IPS DF 19.7 (cell line): Measurements from ENCODE around the gene ZNF606.
"Not testable (repeated sequence)": the region's sequence is repeated elsewhere in the genome, so short reads cannot be mapped to it uniquely, and the experiment has no call there.

ENCODE experiments used
- DNase-seq: peaks from one replicate; pipeline ENCODE4 v3.0.0-alpha.2; 2013; ENCODE audit warnings: low read depth, low spot score

The ZNF606 gene

GRCh38 chr19:58010507-58010906 lies 7.9 kb upstream of the ZNF606 start:
- no peak for DNase-seq

- DNase-seq: peak; percentile 59
Observed at GRCh38 chr19:58009666-58010301, 7.2 kb upstream of the ZNF606 start.

DNA sequence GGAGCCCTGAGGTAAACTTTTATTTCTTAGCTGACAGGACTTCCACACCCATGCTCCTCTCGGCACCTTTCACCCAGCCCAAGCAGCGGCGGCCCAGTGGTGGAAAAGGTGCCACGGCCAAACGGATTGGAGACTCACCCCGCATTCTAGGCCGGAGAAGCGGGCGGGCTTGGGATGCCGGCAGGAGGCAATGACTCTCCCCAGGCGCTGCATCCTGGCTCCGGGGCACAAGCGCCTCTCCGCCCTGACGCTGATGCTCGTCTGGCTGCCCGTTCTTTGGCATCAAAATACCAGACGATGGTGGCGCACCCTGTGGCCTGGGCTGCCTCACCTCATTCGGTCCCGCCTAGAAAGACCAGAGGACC lies 6.7 kb upstream of the ZNF606 start:
- DNase-seq: no peak

- not testable (repeated sequence) for DNase-seq
Observed at GRCh38 chr19:58008877-58009276, 6.3 kb upstream of the ZNF606 start.

GRCh38 chr19:58007285-58007684 lies 4.7 kb upstream of the ZNF606 start:
- DNase-seq: no peak

GRCh38 chr19:58003174-58003828 lies 681 bp upstream of the ZNF606 start:
- no peak for DNase-seq

DNA sequence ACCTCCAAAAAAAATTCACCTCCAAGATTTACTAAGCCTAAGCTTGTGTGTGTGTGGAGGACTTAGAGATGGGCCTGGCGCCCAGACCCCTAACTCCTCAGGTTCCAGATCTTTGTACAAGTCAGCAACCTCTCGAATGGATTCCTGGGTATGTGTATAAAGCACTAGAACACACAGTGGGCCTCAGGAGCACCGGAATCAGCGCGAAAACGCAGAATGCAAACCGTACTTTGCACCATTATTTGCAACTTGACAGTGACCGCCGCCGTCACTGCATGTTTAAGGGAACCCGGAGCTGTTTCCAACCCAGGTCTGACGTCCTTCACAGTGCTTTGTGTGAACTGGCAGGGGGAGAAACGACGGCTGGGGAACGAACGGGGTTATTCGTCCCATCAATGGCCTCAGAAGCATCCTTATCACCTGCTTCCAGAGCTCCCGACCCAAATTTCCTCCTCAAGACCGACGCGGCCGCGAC lies 688 bp downstream of the ZNF606 start:
- DNase-seq: no peak

- no peak for DNase-seq
Observed at GRCh38 chr19:58000677-58001076, 1.9 kb downstream of the ZNF606 start.

DNA sequence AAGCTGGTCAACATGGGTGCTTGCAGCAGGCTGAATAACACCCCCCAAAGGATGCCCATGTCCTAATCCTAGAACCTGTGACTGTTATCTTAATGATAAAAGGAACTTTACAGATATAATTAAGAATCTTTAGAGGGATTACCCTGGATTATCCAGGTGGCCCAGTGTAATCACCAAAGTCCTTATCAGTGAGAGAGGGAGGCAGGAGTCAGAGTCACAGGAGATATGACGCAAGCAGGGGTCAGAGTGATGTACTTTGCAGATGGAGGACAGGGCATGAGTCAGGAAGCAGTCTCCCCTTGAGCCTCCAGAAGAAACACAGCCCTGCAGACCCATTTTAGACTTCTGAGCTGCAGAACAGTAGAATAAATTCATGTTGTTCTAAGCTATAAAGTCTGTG lies 9.8 kb downstream of the ZNF606 start:
- DNase-seq: no peak

DNA sequence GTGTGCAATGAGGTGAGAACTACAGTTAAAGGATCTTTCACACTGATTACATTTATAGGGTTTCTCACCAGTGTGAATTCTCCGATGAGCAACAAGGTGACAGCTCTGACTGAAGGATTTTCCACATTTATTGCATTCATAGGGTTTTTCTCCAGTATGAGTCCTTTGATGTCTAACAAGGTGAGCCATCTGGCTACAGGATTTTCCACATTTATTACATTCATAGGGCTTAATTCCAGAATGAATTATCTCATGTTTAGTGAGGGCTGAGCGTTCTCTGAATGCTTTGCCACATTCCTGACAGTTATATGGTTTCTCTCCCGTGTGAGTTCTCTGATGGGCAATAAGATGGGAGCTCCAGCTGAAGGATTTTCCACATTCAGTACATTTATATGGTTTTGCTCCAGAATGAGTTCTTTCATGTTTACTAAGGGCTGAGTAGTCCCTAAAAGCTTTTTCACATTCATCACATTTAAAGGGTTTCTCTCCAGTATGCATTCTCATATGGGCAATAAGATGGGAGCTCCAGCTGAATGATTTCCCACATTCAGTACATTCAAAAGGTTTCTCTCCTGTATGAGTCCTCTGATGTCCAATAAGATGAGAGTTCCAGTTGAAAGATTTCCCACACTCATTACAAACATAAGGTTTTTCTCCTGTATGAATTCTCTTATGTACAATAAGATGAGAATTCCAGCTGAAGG lies 23.9 kb downstream of the ZNF606 start:
- DNase-seq: no peak

DNA sequence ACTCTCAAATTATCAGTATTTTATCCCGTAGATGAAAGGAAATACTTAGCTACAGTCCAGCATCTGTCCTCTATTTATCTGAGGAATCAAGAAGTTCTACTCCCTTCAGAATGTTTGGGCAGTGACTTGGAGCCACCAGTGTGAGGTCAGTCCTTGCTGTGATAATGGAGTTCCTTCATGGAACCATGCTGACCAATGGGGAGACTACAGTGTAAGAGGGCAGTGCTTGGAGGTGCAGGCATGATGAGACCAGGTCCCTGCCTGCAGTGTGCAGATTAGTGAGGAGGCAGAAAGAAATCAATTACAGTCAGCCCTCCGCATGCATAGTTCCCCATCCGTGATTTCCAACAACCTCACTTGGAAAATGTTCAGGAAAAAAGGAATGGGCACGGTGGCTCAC lies 28.2 kb downstream of the ZNF606 start, which contains the start of gene C19orf18:
TSS of gene C19orf18 (minus strand) at position 101 of the 400 bp plus-strand sequence. CDS start 102 bp downstream, outside the sequence.
- DNase-seq: no peak

- DNase-seq: no peak
Observed at GRCh38 chr19:57964761-57965160, 37.9 kb downstream of the ZNF606 start.

- DNase-seq: no peak
Observed at GRCh38 chr19:57961785-57962184, 40.8 kb downstream of the ZNF606 start.

DNA sequence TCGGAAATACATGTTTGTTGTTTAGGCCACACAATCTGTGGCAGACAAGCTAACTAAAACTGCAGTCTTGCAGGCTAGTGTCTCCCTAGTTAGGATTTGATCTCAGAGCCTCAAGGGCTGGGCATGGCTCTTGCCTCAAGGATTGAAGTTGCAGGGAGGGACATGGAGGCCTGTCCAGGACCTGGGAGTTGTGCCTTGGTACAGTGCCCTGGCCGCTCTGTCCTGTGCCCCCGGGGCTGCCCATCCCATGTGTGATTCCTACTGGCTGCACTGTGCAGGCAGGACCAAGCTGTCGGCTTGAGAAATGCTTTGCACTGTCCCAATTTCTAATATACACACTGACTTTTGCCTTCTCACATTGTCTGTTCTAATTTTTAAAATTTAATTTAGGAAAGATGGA lies 47.6 kb downstream of the ZNF606 start:
- no peak for DNase-seq

GRCh38 chr19:57949702-57950101 lies 52.9 kb downstream of the ZNF606 start:
- no peak for DNase-seq

GRCh38 chr19:57949296-57949695 lies 53.3 kb downstream of the ZNF606 start:
- DNase-seq: no peak

DNA sequence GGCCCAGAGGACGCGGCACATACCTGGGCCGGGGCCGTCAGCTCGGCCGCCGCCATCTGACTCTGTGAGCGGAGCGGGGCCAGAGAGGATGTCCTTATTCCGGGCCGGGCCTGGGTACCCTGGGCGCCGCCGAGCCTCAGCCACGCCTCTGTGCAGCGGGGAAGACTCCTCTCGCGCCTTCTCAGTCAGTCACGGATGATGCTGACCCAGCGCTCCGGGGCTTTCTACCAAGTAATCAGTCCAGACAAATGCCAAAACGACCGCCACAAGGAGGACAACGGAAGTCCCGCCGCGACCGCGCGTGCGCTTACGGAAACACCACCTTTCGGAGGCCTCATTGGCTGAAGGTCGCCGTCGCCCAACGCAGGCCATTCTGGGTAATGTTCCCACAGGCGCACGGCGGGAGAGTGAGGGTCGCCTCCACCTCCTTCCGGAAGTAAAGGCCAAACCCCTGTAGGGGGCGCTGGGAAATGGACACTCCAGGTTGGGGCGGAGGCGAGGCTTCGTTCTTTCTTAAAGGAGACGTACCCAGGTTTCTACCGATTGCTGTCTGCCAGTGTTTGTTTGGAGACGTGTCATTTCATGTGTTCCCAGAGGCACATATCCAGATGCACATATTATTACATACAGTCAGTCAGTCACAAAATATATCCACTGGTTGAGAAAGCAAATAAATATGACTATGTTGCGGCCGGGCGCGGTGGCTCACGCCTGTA lies 55.0 kb downstream of the ZNF606 start, which contains the start of gene ZNF256:
TSS of gene ZNF256 (minus strand) at position 288 of the 716 bp plus-strand sequence. CDS start at position 56, 232 bp downstream.
- peak; percentile 92 for DNase-seq

DNA sequence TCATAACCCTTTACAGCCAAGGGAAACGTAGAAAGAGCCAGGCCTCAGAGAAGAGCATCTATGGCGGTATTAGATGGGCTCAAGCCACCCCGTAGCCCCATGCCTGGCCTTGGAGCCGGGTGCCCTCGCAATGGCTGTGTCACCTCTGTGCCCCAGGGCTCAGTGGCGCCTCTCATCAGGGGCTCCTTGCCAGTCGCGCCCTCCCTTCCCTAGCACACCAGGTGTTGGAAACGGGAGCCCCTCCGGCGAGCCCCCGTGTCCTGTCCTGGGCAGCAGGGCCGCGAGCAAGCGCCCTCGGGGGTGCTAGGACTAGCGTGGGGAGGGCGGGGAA lies 55.6 kb downstream of the ZNF606 start:
- DNase-seq: no peak

DNA sequence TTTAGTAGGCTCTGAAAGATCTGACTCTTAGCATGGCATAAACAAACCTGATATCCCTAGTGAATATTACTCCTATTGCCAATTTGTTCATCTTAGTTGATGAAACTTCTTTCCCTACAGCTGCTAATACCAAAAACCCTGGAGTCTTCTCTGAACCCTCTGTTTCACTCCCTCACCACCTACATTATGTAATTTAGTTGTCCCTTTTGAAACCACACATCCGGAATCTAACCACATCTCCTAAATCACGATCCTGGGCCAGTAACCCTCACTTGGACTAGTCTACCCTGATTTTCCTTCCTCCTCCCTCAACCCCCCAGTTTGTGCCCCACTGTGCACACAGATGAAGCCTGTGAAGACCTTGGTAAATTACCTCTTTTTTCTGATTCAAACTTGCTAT lies 56.3 kb downstream of the ZNF606 start:
- DNase-seq: no peak

GRCh38 chr19:57941593-57941992 lies 61.0 kb downstream of the ZNF606 start:
- no peak for DNase-seq

GRCh38 chr19:57935731-57936130 lies 66.9 kb downstream of the ZNF606 start:
- DNase-seq: no peak
